NCI-H345 (cell line): ENCODE data around the gene APOB.
"Not testable (repeated sequence)": the region's sequence is repeated elsewhere in the genome, so short reads cannot be mapped to it uniquely, and the experiment has no call there.

ENCODE experiments used
- DNase-seq: peaks from one replicate; lab custom pipeline; 2025; lab: John Stamatoyannopoulos, UW

APOB gene

DNA sequence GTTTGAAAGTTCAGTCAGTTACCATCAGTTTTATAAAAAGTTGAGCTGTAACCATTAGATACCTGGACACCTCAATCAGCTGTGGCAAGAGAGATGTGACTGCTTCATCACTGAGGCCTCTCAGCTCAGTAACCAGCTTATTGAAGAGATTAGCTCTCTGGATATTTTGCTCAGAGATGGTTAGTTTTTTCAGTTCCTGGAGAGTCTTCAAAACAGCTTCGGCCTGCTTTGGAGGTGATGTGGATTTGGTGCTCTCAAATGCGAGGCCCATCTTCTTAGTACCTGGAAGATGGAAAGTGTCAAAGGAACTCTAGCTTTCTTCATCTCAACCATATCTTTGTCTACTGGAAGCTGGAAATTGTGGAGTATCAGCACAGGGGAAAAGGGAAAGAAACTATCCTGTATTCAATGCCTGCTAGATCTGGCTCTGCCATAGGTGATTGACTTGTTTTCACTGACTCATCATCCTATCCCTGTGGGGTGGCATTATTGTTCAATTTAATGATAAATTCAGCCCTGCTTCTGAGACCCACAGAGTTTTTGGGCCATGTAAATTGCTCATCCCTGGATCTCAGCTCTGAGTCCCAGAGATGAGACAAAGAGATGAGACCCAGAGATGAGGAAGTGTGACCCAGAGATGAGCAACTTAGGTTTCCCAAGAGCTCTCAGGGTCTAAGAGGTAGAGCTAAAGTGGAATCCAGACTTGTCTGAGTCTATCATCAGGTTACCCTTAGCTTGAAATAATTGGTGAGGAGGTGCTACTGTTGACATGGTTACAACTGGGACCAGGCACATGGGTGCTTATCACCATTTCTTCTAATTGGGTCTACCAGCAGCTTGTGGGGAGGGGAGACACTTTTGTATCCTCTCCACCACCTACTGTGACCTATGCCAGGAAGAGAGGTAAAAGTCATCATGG lies 10.4 kb downstream of the APOB start:
- DNase-seq: no peak

DNA sequence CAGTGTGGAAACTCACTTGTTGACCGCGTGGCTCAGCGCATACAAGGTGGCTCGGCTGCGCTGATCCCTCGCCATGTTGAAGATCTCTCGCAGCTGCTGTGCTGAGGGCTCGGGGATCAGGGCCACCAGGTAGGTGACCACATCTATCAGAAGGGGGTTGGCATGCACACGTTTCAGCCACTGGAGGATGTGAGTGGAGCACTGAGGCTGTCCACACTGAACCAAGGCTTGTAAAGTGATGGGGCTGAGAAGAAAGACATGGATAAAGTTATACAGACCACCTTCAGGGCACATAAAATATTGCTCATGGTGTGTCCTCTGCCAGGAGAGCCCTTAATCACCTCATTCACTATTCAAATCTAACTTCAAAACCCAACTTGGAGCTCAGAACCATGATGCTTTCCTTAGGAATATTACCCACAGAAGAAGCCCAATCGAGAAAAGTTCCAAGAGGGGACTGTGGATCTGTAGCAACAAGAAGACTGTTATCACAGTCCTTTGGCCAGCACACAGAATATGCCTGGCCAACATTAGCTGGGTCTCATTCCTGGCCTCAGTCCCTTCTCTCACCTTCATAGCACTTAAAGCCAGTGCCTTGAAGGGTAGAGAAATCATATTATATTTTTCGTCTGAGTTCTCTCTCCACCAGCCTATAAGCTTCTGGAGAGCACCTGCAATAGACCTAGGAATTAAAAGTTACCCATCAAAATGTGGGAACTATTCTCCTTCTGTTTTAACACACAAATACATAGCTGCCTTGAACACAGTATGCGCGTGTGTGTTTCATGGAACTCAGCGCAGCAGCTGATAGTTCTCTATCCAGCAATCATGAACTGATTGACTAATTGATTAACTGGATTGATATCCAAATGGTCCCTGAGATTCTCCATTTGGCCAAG lies 11.3 kb downstream of the APOB start:
- DNase-seq: no peak

DNA sequence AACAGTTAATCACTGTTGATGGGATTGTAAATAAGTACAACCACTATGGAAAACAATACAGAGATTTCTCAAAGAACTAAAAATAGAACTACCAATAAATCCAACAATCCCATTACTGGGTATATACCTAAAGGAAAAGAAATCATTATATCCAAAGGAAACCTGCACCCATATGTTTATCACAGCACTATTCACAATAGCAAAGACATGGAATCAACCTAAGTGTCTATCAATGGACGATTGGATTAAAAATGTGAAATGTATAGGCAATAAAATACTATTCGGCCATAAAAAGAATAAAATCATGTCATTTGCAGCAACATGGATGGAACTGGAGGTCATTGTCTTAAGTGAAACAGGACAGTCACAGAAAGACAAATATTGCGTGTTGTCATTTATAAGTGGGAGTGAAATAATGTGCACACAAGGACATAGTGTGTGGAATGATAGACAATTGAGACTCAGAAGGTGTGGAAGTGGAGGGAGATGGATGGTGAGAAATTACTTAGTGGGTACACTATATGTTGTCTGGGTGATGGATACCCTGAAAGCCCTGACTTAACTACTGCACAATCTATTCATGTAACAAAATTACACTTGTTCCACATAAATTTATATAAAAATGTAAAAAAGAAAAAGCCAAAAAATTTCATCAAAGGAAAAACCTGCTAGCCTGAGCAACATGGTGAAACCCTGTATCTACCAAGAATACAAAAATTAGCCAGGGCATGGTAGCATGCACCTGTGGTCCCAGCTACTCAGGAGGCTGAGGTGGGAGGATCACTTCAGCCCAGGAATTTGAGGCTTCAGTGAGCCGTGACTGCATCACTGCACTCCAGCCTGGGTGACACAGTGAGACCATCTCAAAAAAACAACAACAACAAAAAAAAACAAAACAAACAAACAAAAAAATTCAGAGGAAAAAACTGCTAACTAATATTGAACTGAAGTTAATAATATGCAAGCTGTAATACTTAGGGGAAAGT lies 12.6 kb downstream of the APOB start:
- no peak for DNase-seq

DNA sequence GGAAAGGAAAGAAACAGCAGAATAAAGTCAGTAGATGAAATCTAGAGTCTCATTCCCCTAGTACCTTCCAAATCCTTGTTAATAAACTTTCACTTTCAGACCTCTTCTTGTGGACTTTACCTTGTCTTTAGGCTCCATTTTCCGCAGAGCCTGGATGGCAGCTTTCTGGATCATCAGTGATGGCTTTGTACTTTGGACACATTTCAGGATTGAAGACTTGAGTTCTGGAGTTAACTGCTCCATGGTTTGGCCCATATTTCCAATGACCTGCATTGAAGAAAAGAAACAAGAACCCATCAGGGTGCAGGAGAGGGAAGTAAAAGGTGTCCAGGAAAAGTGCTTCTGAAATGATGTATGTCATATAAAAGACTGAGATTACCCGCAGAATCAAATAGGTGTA lies 14.4 kb downstream of the APOB start:
- no peak for DNase-seq

DNA sequence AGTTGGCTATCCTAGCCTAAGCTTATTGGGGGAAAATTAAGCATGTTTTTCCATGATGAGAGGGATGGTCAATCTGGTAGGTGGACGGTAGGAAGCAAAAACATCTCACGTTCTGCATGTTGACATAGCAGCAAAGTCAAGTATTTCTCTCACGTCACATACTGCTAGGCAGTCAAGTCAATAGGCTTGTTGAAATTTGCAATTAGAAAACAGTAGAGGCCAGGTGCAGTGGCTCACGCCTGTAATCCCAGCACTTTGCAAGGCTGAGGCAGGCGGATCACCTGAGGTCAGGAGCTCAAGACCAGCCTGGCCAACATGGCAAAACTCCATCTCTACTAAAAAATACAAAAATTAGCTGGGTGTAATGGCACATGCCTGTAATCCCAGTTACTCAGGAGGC lies 14.9 kb downstream of the APOB start:
- not testable (repeated sequence) for DNase-seq

DNA sequence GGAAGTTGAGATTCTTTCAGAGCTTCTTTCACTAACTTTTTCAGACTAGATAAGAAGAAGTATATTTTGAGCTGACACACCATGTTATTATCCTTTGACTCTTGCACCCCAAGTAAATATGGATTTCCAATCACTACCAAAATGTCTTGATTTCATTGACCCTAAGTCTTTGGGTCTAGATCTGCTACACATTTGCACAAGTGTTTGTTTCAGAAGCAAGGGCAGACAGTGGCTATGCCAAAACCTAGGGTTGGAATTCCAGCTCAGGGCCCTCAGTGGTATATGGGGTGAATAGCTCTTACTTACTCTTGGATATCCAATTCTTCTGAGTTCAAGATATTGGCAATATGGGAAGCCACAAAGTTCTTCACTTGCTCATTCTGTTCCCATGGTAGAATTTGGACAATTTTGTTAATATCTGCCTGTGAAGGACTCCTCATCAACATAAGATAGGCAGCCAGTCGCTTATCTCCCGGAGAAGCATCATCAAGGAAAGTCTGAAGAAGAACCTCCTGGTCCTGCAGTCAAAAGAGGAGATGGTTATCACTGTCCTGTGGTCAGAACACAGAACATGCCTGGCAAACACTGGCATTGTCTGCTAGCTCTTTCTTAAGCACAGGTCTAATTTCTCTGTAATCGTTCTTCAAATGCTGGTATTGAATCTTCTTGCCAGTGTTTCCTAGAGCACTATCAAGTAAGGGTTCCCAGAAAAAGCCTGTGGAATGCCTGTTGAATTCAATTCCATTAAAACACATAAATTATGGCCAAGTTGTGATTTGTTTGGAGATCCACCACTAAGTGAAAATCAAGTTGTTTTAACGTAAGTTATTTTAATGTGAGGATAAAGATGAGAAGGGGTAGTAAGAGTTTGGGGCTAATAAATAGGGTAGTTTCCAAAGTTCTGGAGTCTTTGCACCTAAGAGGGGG lies 15.6 kb downstream of the APOB start:
- DNase-seq: no peak

DNA sequence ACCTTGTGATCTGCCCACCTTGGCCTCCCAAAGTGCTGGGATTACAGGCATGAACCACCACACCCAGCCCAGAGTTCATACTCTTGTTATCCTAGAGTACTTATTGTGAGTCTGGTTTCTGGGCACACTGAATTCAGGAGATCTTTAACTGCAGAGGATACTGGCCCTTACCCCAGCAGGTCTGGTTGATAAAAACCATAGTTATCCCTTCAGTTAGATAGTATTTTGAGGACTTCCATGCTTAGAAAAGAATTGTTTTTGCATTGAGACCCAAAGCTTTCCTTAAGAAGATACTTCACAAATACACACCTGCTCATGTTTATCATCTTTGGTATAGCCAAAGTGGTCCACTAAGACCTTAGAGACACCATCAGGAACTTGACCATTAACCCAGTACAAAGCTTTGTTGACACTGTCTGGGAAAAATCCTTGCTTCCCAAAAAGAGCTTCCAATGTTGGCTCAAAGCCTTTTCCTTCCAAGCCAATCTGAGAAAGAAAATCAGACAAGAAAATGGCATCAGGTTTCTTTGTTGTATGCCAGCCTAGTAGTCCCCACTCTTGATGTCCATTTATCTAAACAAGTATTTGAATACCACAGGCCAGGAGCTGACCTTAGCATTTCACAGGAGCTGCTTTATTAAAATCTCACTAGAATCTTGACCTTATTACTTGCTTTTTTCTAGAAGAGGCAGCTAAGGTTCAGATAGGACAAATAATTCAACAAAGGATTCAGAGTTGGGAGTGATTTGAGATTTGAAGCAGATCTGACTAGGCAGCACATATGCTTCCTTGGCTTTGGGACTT lies 17.2 kb downstream of the APOB start:
- no peak for DNase-seq

DNA sequence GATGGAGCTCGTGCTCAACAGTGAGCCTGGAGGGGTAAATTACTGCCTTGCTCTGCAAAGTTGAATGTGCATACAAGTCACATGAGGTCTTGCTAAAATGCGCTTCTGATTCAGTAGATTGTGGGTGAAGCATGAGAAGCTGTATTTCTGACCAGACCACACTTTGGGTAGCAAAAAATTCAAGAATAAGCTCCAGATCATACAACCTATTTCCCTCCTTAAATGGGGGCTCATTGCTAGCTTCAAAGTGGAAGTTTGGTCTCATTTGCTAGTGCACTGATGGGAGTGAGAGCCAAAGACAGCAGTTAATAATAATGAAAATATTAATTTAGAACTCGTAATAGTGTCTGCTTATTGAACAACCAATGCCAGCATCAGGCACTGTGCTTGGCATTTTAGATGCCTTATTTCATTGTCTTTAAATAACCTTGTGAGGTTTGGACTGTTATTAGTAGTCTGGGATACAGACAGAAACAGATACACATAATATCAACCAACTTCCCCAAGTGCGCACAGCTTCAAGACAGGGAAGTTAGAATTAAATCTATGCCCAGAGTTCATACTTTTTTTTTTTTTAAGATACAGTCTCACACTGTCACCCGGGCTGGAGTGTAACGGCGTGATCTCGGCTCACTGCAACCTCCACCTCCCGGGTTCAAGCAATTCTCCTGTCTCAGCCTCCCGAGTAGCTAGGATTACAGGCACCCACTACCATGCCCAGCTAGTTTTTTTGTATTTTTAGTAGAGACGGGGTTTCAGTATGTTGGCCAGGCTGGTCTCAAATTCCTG lies 18.0 kb downstream of the APOB start:
- DNase-seq: no peak

DNA sequence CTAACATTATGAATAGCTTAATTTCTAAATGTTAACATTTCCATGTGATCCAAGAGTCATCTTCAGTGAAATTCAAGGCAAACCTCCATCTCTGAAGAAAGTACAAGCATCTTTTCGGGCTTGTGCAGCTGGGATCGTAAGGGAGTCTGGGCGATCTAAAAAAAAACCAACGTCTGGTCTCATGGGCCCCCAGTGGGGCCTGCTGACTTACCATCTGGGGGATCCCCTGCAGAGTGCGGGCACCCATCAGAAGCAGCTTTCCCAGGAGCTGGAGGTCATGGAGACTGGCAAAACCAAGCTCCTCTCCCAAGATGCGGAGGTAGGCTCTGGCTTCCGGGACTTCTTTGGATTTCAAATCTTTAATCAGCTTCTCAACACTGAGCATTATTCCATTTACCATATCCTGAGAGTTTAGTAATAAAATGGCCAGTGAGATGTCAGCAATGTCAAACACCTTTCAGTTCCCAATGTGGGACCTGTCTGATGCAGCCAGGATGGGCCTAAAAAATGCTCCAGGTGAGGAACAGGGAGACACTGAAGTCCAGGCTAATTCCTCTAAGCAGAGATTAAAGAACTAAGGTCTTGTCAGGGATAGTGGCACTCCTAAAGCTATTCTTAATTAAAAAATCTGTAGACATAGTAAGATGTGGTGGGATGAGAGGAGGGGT lies 19.0 kb downstream of the APOB start:
- no peak for DNase-seq

DNA sequence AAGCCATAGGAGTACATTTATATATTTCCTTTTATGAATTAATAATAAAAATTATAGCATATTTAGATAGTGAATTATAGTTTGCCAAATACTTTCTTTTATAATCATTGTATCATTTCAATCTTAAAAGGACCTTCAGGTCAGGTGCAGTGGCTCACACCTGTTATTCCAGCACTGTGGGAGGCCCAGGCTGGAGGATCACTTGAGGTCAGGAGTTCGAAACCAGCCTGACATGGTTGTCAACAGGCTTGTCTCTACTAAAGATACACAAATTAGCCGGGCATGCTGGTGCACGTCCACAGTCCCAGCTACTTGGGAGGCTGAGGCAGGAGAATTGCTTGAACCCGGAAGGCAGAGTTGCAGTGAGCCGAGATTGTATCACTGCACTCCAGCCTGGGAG lies 19.7 kb downstream of the APOB start:
- DNase-seq: no peak

DNA sequence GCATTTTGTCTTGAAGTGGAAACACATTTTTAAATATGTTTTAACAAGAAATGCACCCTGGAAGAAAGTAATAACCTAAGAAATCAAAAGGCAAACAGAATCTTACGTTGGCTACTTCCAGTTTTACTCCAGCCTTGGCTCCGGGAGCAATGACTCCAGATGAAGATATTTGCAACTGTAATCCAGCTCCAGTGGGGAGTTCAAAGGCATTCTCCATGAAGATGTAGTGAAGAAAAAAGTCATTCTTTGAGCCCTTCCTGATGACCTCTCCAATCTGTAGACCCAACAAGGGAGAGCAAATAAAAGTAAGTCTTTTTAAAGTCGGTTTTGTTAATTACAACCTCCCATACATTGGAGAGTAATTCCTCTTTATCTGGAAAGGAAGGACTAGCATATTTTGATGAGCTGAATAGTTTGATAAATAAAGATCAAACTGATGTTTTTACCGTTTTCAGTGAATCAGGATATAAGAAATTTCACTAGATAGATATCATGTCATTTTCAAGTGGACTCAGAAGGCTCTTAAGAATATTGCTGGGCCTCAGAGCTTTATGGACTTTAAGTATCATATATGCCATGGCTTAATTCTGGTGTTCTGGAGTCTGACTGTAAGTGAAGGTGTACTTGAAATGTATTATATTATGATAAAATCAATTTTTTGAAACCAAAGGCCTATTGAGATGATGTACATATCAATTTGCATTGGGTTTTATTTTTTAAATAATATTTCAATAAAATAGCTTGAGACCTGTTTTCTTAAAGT lies 20.3 kb downstream of the APOB start:
- no peak for DNase-seq

DNA sequence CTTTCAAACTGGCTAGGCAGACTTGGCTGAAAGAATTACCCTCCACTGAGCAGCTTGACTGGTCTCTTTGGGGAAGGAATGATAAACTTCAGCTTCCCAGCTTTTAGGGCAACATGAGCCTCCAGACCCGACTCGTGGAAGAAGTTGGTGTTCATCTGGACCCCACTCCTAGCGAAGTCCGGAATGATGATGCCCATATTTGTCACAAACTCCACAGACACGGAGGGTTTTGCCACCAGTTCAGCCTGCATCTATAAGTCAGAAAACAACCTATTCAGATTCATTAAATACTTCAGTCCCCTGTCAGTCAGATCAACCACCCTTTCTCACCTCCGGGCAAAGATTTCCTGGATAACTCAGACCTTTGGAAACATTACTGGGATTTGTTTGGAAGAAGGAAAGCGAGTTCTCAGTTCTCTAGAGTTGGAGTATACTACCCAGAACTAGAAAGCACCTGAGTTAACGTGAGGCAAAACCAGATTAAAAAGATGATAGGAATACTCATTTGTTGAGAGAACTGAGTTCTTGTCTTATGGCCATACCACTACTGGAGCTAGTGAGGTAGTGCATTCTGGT lies 21.0 kb downstream of the APOB start:
- no peak for DNase-seq

DNA sequence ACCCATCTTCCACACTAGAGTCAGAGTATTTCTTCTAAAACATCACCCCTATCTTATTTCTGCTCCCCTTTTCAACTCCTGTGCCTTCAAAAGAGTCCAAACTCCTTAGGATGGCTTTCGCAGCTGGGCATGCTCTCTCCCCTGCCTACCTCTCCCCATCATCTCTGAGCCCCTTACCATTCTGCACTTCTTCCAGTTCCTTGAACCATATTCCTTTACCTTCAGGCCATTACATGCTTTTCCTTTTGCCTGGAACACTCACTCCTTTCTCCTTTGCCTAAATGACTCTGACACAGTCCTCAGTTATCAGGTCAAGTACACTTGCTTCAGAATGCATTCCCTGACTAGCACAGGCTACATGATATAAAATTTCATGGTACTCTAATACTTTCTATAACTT lies 22.4 kb downstream of the APOB start:
- no peak for DNase-seq

DNA sequence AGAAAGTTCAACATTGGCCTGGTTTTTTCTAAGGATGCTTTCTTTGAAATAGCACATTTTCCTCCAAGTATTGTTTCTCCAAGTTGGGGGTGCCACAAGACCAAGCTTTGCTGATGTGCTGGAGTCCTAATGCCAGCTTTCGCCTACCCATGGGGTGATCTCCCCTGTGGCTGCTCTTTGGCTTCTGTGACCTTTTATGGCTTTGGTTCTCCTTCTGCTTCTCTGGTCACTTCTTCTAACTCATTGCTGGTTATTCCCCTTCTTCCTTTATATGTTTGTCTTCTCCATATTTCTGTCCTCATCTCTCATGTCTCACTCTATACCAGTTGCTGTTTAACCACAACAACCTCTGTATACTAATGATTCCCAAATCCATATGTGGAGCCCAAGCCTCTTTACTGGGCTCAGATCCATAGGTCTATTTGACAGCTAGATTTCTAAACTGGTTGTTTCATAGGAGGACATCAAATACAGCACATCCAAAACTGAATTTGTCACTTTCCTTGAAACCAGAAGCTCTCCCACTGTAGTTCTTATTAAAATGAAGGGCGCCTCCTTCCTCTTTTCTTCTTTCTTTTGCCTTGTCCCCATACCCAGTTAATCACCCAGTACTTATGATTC lies 23.1 kb downstream of the APOB start:
- no peak for DNase-seq

DNA sequence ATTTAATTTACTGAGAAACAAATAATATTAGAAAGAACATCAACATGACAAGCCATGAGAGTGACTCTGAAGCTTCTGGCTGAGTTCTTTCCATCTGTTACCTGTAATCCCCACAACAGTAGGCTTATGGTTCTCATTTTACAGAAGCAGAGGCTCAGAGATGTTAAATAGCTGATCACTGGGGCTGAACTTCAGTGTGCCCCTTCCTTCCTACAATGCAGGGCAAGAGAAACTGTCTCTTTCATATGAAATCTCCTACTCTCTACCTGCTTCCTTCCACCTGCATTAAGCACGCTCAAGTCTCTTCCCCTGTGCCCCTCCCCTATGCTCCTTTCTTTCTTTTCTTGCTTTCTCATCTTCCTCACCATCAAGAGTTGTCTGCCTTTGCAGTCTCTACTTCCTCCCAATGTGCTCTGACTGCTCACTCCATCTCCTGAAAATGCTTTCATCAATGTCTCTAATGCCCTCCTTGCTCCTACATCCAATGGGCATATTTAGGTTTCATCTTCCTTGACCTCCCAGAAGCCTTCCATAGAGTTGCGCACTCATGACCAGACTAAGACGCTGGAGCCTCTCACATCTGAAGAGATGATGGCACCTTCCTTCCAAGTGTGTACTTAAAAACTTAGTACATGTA lies 23.7 kb downstream of the APOB start:
- DNase-seq: no peak

DNA sequence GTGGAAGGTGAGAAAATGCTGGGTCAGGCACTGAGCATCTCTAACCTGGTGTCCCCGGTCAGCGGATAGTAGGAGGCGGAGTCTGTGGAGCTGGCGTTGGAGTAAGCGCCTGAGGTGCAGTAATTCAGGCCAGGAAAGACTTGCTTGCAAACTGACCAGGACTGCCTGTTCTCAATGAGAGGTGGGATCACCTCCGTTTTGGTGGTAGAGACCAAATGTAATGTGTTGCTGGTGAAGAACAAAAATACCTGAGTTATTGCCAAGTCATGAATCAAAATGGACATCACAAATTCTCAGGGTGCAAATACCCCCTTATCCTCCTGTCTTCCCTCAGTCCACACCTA lies 24.2 kb downstream of the APOB start:
- DNase-seq: no peak
